NK-92 (cell line): ENCODE data around the gene INPPL1.
"Not testable (repeated sequence)": the region's sequence is repeated elsewhere in the genome, so short reads cannot be mapped to it uniquely, and the experiment has no call there.

ENCODE experiments used
- DNase-seq: peaks from one replicate; lab custom pipeline; 2025; ENCODE audit not compliant: unreplicated experiment; lab: John Stamatoyannopoulos, UW

Gene INPPL1

GRCh38 chr11:72244060-72244360 is 19.4 kb downstream of the INPPL1 start, which contains the start of gene PHOX2A:
PHOX2A (minus strand) TSS chr11:72244176; CDS start chr11:72244004, 172 bp downstream.
- DNase-seq, result no peak

- DNase-seq, result no peak
Observed at GRCh38 chr11:72244361-72245262, 20.0 kb downstream of the INPPL1 start.

GRCh38 chr11:72245263-72245816 is 20.8 kb downstream of the INPPL1 start:
- DNase-seq, result no peak

GRCh38 chr11:72247584-72247983 is 23.0 kb downstream of the INPPL1 start:
- no peak for DNase-seq

GRCh38 chr11:72249961-72250360 is 25.4 kb downstream of the INPPL1 start:
- no peak for DNase-seq

GRCh38 chr11:72250661-72251464 is 26.3 kb downstream of the INPPL1 start:
- DNase-seq, result no peak

- DNase-seq, result no peak
Observed at GRCh38 chr11:72251614-72252013, 27.0 kb downstream of the INPPL1 start.

GRCh38 chr11:72253392-72253791 is 28.8 kb downstream of the INPPL1 start:
- no peak for DNase-seq

- no peak for DNase-seq
Observed at GRCh38 chr11:72254299-72254993, 29.9 kb downstream of the INPPL1 start.

GRCh38 chr11:72257570-72257969 is 33.0 kb downstream of the INPPL1 start:
- no peak for DNase-seq

GRCh38 chr11:72259490-72259889 is 34.9 kb downstream of the INPPL1 start:
- DNase-seq, result no peak

- DNase-seq, result no peak
Observed at GRCh38 chr11:72260574-72260973, 36.0 kb downstream of the INPPL1 start.

GRCh38 chr11:72263361-72263760 is 38.8 kb downstream of the INPPL1 start:
- DNase-seq, result no peak

- DNase-seq, result no peak
Observed at GRCh38 chr11:72265951-72266350, 41.4 kb downstream of the INPPL1 start.

- DNase-seq, result not testable (repeated sequence)
Observed at GRCh38 chr11:72266960-72267359, 42.4 kb downstream of the INPPL1 start.

- no peak for DNase-seq
Observed at GRCh38 chr11:72267956-72268617, 43.5 kb downstream of the INPPL1 start.

GRCh38 chr11:72271980-72272379 is 47.4 kb downstream of the INPPL1 start:
- no peak for DNase-seq

GRCh38 chr11:72274435-72274834 is 49.9 kb downstream of the INPPL1 start:
- DNase-seq, result no peak

GRCh38 chr11:72278905-72279304 is 54.3 kb downstream of the INPPL1 start:
- DNase-seq, result no peak

GRCh38 chr11:72280037-72280436 is 55.5 kb downstream of the INPPL1 start:
- DNase-seq, result no peak
